Amniotic epithelial cell (primary cell): ENCODE data around the gene TMEM119.
"Not testable (repeated sequence)": the region's sequence is repeated elsewhere in the genome, so short reads cannot be mapped to it uniquely, and the experiment has no call there.

Experiments used
- DNase-seq: peaks from one replicate; pipeline ENCODE4 v3.0.0-alpha.2; 2010; ENCODE audit warnings: low read depth

Gene TMEM119

DNA sequence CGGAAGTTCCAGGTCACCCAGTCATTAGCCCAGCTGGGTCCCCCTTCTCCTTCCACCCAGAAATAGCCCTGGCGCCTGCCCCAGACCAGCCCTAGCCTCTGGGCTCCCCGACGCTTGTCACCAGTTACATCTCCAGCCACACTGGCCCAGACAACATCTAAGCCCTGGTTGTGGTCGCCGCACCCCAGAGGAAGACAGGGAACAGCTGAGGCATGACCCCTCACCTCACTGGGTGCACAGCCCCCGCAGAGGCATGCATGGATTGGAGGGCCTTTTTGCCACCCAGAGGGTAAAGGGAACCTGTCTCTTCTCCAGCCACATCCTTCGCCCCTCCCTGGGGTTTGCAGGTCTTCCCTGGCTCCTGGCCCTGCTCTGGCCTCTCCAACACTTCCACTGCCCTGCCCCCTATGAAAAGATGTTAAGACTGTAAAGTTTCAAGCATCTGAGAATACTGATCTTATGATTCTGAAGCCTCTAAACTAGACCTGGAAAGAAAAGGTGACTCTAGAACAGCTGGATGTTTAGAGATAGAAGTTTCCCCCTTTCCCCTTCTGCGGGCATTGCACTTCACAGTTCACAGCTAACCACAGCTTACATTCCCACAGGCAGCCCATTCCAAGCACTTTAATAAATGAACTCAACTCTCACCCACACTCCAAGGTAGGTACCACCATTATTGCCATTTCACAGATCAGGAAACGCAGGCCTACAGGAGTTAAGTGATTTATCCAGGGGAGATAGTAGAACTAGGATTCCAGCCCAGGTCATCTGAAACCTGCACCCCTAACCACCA, 14.7 kb downstream of the TMEM119 start:
- DNase-seq, result peak; percentile 40

DNA sequence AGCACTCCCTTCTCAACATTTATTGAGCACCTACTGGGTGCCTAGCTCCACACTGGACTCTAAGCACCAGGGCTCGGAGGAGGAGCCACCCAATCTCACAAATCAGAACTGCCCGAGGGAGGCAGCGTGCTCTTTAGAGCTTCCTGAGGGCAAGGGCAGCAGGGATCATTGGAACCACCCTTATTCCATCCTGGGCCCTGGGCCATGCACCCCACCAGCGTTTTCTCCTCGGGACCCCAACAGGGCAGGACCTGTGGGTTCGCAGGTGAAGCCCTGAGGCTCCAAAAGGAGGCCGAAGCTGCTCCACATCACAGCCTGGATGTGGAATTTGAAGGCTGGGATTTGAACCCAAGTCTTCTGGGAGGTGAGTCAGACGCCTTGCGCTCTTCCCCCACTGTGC, 15.4 kb downstream of the TMEM119 start:
- no peak for DNase-seq

- peak; percentile 45 for DNase-seq
Measured at GRCh38 chr12:108581311-108582227, 16.3 kb downstream of the TMEM119 start.

DNA sequence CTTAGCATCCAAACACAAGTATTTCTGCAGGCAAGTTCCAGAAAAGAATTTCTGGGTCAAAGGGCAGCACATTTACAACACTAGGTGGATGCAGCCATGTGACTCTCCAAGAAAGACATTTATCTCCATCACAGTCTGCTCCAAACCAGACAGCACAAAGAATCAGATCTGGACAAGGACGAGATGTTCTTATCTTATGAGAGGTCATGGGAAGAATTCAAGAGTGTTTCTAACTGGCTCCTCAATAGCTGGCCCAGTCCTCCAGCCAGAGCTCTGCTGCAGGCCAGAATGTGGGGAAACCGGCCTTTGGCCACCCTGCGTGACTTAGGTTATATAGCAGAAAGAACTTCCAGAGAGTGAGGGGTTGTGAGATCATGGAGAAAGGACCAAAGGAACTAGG, 17.4 kb downstream of the TMEM119 start:
- DNase-seq, result peak; percentile 98

- no peak for DNase-seq
Measured at GRCh38 chr12:108578813-108579212, 19.1 kb downstream of the TMEM119 start.

- no peak for DNase-seq
Measured at GRCh38 chr12:108578264-108578663, 19.6 kb downstream of the TMEM119 start.

DNA sequence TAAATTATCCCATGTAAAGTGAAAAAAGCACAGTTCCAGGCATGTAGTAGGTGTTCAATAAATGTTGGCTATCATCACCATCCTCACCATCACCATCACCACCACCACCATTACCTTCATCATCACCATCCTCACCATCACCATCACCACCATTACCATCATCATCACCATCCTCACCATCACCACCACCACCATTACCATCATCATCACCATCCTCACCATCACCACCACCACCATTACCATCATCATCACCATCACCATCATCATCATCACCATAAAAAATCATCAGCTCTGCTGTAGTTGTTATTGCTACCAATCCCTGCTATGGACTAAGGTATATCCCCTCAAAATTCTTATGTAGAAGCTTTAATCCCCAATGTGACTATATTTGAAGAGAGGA, 20.4 kb downstream of the TMEM119 start:
- DNase-seq, result no peak

GRCh38 chr12:108576660-108577234, 21.1 kb downstream of the TMEM119 start:
- DNase-seq, result no peak

GRCh38 chr12:108575199-108575912, 22.5 kb downstream of the TMEM119 start:
- DNase-seq, result no peak

DNA sequence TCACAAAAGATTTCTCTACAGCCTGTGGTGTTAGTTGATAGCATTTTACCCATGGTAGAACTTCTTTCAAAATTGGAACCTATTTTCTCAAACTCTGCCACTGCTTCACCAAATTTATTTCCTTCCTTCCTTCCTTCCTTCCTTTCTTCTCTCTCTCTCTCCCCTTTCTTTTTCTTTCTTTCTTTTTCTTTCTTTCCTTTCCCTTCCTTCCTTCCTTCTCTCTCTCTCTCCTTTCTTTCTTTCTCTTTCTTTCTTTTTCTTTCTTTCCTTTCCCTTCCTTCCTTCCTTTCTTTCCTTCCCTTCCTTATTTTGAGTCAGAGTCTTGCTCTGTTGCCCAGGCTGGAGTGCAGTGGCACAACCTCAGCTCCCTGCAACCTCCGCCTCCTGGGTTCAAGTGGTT, 23.6 kb downstream of the TMEM119 start:
- not testable (repeated sequence) for DNase-seq

DNA sequence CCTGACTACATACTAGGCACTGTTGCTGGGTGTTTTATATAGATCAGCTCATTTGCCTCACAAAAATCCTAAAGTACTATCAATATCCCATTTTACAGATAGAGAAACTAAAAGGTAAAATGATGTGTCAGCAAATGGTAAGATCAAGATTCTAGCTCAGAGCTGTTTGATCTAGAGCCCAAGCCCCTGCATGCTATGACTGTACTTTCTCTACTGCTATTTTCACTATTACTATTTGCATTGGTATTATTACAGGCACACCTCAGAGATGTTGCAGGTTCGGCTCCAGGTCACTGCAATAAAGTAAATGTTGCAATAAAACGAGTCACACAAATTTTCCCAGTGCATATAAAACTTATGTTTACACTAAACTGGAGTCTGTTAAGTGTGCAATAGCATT, 24.6 kb downstream of the TMEM119 start:
- no peak for DNase-seq

- DNase-seq, result no peak
Measured at GRCh38 chr12:108572166-108572790, 25.6 kb downstream of the TMEM119 start.

DNA sequence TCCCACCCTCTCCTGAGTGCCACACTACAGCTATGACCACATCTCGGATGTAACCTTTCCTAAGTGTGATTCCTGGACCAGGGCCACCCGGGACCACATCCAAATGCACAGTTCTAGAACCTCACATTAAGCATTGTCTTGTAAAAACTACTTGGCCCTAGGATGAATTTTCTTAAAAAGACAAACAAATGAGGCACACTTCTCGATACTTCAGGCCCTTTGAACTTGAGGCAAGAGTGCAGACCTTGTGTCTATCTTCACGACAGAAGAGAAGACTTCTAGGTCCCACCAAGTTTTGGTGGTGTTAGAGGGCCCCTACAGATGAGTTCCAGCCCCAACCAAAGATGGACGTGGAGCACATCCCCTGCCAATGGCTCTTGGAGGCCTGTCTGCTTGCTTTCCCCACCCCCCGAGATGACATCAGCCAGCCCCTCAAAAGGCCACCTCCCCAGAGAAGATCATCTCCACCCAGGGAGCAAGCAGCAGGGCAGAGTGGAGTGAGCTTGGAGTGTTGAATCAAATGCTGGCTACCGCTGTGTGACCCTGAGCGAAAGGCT, 26.2 kb downstream of the TMEM119 start:
- DNase-seq, result no peak

GRCh38 chr12:108570743-108571608, 26.9 kb downstream of the TMEM119 start:
- DNase-seq, result peak; percentile 62

DNA sequence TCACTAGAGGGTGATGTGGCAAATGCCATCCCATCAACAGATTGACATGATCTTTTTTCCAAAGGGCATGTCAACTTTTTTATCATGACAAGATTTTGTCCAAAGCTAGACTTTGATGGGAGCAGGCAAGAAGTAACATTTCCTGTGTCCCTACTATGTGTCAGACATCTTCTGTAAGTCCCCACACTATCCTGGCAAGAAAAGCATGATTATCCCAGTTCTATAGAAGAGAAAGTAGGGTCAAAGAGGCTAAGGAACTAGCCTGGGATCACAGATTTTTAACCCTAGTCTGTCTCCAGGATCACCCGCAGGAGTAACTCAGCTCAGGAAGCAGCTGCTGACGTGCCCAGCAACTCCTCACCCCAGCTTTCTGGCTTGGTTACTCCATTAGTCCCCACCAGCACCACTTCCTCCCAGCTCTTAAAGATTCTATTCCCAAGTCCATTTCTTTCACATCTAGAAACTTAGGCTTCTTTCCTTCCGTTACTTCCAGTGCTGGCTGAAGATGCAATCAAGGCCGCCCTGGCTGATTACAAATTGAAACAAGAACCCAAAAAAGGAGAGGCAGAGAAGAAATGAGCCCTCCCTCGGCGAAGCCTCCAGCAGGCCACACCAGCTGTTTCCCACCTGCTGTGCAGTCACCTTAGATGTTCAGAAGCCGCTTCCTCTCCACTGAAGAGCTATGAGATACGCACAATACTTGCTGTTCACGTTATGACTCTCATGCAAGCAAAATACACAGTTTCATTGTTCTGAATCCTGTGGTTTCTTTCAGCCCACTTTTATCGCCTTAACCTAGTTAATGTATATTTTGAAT, 29.3 kb downstream of the TMEM119 start:
- no peak for DNase-seq

DNA sequence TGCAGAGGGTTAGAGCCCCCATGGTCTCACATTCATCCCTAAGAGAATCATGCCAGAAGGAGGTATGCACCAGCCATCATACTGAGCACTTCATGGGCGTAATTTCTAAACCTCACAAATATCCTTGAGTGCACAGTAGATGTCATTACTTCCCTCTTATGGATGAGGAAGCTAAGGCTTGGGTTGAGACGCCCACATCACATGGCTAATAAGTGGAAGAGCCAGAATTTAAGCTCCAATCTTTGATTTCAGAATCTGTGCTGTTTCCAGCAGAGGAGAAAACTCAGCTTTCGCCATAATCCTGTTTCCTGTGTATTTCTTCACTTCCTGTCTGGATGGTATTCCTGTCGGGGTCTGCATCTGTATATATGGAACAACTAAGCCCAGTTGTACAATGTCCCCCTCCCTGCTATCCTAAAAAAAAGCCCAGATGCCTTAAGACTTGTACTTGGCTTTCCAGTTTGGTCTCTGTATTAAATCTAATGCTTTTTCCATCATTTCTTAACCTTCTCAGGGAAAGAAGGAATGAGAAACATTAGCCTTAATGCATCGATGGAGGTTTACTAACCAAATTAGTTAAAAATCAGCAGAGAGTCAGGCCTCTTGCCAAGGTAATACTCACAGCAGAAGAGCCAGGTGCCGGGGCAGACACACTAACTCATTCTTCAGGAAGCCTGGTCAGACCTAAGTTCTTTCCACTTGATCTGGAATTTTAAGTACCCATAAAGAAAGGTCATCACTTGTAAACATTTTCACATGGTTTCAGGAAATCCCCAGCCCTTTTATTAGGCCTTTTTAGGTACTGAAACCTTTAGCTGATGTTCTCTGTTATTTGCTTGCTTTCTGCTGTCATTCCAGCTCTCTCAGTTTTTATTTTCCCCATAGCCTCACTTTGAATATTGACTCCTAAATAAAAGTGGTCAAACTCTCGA, 30.2 kb downstream of the TMEM119 start:
- DNase-seq, result no peak

DNA sequence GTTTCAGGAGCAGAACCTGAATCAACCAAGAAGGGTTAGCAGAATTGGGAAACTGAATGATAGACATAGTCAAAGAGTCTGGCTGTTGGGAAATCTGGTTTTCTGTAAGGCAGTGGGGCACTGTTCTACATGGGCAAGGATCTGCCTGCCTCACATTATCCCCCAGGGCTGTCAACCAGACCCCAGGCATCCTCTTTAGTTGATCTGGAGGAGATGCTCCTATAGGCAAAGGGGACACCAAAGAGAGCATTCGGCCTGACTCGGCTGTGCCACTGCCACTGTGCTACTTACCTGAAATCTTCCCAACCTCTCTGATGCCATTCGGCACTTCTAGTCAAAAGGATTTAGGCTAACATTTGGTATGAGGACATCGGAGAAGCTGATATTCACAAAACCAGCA, 31.4 kb downstream of the TMEM119 start:
- no peak for DNase-seq

DNA sequence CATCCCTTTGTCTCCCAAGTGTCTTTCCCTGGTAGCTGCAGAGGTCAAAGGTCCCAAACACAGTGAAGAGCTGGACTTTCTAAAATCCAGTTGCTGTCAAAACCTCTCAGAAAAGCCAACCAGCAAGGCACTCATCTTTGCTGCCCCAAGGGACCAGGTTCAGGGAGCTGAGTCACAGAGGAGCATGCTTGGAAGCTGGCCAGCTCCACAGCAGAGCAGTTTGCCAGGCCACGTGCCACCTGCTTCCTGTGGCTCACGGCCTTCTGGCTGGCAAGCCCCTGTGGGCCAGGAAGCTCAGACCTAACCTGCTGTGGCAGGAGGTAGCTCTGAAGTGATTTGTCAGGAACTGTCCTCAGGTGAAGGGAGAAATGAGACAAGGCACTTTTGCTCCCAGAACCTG, 31.9 kb downstream of the TMEM119 start:
- peak; percentile 75 for DNase-seq
